ENCODE data around the gene FAM131C.

The FAM131C gene

DNA sequence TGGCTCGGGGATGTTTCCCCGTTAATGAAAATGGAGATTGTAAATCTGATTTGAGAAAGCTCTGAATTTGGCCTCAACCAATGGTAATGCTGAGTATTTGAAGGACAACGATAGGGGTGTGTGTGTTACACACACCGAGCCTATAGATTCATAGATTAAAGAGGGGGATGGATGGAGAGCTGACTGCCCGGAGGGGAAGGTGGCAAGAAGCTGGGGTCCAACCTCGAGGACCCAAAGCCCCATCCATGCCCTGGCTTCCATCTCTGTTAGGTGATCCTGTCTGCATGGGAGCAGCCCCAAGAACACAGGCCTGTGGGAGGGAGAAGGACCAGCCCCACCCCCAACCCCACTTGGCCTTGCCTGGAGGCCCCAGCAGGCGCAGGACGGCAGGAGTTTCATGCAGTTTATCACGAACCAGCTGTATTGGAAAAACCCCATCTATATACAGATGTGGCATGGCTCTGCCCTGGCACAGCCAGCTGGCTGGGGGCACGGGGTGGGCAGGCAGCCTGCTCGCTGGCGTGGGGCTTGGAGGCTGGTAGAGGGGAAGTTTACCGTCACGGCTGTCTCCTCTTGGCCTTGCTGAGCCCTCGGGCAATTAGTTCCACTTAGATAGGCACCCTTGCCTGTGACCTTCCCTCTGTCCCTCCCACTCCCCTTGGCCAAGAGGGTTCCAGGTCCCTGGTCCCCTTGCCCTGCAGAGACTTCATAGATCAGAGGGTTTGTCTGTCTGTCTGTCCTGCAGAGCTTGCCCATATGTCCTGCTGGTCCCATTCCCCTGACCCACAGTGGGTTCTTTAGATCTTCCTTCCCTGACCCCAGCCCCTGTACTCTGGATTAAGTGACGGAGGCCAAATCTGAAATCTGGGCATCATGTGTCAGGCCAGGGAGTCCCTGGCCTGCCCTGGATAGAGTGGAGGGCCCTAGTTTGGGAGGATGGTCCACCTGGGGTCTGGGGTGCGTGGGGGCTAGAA is 58.7 kb downstream of the FAM131C start:
- no peak for DNase-seq

DNA sequence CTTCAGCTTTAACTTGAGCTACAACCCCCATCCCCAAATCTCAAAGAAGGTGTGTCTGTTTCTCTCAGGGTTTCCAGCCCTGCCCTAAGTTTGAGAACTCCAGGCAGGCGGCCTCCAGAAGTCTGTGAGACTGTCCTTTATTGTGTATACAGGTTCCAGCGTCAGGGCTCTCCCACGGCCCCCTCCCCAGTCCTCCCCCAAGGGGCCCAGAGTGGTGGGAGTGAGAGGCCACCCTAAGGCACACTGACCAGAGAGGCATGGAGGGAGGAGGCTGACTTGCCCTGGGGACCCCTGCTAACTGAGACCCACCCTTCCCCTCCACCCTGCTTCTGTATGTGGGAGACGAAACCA is 59.6 kb downstream of the FAM131C start:
- DNase-seq = no peak

DNA sequence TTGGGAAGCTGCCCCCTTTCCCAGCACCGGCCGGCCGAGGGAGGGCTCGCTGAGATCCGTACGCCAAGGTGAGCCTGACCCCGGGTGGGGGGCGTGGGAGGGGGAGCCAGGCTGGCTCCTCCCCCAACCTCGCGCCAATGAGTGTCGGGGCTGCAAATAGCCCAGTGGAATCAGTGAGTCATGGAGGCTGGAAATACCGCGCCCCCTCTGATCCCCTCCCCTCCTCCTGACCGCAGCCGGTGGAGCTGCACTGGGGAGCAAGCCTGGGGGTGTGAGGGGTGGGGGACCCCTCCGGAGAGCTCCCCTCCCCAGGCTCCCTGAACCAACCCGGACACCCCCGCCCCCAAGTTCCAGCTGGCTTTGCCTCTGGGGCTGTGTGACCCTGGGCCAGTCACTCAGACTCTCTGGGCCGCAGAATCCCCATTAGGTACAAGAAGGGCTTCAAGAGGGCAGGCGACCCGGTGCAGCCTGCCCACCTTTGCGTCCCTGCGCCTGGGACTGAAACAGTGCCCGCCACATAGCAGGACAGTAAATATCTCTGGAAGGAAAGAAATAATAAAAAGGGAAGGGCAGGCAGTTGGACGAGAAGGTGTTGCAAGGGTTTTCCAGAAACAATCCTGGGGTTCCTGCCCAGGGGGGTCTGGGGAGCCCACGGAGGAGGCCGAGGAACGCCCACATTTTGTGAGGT is 60.1 kb downstream of the FAM131C start:
- DNase-seq = no peak

DNA sequence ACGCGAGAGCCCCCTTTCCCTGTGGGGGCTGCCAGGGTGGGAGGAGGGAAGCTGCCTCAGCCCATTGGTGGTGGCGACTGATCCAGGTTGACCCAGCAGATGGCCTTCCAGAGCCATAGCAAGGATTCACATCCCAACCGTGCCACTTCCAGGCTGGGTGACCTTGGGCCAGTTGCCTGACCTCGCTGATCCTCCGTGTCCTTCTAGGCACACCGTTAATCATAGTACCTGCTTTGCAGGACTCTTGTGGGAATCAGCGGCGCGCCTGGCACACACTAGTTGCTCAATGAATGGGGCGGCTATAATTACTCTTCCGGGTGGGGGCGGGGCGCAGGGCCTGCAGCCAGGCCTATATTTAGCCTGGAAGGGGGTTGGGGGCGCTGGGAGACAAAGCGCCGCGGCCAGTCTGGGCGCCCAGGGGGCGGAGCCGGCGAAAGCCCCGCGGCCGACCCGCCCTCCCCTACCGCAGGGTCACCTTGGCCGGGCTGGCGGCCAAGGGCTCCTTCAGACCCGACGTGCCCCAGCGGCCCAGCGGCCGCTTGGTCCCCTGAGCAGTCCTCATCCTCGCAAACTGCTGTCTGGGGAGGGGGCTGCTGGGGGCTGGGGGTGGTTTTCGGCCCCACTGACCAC is 60.7 kb downstream of the FAM131C start:
- DNase-seq = no peak

DNA sequence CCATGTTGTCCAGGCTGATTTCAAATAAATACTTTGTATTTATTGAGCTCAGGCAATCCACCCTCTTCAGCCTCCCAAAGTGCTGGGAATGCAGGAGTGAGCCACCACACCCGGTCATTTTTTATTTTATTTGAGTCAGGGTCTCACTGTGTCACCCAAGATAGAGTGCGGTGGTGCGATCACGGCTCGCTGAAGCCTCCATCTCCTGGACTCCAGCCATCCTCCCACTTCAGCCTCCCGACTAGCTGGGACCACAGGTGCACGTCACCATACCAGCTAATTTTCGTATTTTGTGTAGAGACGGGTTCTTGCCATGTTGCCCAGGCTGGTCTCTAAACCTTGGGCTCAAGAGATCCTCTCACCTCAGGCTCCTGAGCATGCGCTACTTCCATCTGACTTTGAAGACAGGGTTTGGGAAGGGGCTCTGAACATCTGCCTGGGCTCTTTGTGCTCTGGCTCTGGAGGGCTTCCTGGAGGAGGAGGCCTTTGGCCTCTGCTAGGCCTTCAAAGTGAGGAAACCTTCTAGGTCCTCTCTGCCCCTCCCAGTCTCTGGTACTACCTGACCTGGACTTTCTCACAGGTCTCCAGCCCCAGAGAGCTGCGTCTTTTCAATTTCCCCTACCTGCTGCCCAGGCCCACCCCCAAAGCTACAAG is 61.4 kb downstream of the FAM131C start:
- no peak for DNase-seq

DNA sequence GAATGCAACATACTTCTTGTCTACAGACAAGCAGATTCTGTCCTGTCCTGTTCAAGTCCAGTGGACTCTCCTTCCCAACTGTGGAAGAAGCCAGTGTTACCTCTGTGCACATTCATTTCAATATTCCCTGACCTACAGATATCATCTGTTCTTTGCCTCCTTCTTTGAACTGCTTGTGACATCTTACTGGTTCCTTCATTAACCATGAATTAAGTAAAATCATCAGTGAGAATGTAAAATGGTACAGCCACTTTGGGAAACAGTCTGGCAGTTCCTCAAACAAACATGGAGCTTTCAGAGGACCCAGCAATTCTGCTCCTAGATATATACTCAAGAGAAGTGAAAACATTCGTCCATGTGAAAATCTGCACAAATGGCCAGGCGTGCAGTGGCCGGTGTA is 62.6 kb downstream of the FAM131C start:
- DNase-seq = no peak

DNA sequence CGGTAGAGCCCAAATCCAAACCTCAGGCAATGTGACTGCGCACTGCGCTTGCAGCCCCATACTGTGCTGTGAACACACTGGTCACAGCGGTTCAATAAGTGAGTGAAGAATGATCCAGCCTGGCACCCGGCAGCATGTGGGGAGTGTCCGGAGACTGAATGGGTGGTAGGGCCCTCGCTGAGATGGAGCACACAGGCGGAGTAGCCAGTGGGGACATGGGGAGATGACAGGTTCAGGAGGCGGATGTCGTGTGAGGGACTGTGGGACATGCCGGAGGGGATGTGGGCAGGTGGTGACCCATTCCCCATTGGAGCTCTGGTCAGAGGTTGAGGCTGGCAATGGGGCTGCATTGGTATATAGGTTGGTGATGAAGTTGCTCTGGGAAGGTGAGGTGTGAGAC is 63.8 kb downstream of the FAM131C start:
- DNase-seq = no peak

DNA sequence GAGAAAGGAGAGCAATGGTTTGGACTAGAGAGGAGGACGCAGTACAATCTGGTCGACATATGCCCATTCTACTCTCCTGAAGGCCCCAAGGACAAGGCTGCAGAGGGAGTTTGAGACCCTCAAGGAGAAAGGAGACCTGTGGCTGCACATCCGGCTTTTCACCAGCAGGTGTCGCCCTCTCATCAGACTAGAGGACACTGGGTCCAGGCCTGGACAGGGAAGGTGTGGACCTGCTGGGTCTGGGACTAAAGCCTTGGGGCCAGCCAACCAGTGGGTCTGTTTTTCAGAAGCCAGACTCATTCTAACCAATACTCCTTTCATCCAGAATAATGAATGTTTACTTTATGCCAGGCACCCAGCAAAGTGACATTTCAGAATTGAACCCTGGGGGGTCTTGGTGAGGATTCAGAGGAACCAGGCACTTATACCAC is 64.4 kb downstream of the FAM131C start:
- peak; percentile 70 for DNase-seq
